Common myeloid progenitor, CD34-positive (primary cell): ENCODE measurements around the gene KLC3. TPM values are rescaled to one million over a fixed set of nuclear protein-coding genes. Genes with fewer than 3 reads are reported as not detected.

Experiments
- CTCF ChIA-PET: fragments of 350-600 bp; sonication (Branson Sonifier 250); formaldehyde crosslinking; loops from one replicate; lab custom pipeline; 2021; ENCODE audit warnings: antibody characterized with exemption; lab: Charles Lee
- POLR2A ChIA-PET: fragments of 350-600 bp; sonication (Branson Sonifier 250); formaldehyde crosslinking; loops from one replicate; lab custom pipeline; 2021; ENCODE audit warnings: antibody characterized with exemption; lab: Charles Lee
- DNase-seq, 3 donors: peaks; one replicate each; pipeline versions ENCODE4 v3.0.0 to v3.0.0-alpha.2; 2013
- H3K27ac ChIP-seq, 2 experiments: 1 replicate in 1 of 2; 2 replicates in 1 of 2; pipeline ENCODE4 v1.7.0; 2013; ENCODE audit warnings: inconsistent platforms in 2 of 2, low read length in 2 of 2, mild to moderate bottlenecking in 2 of 2, low read depth in 1 of 2, moderate library complexity in 1 of 2; ENCODE audit not compliant: severe bottlenecking in 2 of 2, insufficient read depth in 1 of 2, poor library complexity in 1 of 2
- H3K27me3 ChIP-seq, 5 experiments: replicated peaks in 2 of 5; 1 replicate in 3 of 5; 2 replicates in 2 of 5; pipeline versions ENCODE4 v1.6.1 to v1.7.0; 2013; ENCODE audit warnings: low read length in 4 of 5, mild to moderate bottlenecking in 2 of 5, moderate library complexity in 2 of 5, inconsistent platforms in 1 of 5; ENCODE audit not compliant: insufficient read depth in 5 of 5, control insufficient read depth in 4 of 5
- H3K36me3 ChIP-seq, 4 experiments: 1 replicate in 2 of 4; 2 replicates in 2 of 4; pipeline versions ENCODE4 v1.6.1 to v1.7.0; 2013; ENCODE audit warnings: low read length in 3 of 4, control low read depth in 1 of 4, mild to moderate bottlenecking in 1 of 4; ENCODE audit not compliant: control insufficient read depth in 4 of 4, insufficient read depth in 4 of 4
- H3K4me1 ChIP-seq, 4 experiments: 1 replicate in 3 of 4; 2 replicates in 1 of 4; pipeline versions ENCODE4 v1.6.1 to v1.7.1; 2013; ENCODE audit warnings: low read length in 3 of 4, mild to moderate bottlenecking in 3 of 4, control low read depth in 1 of 4, inconsistent platforms in 1 of 4, moderate library complexity in 1 of 4; ENCODE audit not compliant: control insufficient read depth in 4 of 4, insufficient read depth in 4 of 4; ENCODE audit errors: control extremely low read depth in 1 of 4
- H3K4me3 ChIP-seq, 7 experiments: 1 replicate in 4 of 7; 2 replicates in 3 of 7; pipeline versions ENCODE4 v1.5.1 to v1.7.0; 2013; ENCODE audit warnings: mild to moderate bottlenecking in 7 of 7, low read length in 6 of 7, moderate library complexity in 6 of 7, inconsistent platforms in 2 of 7, low read depth in 2 of 7, control low read depth in 1 of 7; ENCODE audit not compliant: insufficient read depth in 4 of 7, control insufficient read depth in 1 of 7; ENCODE audit errors: extremely low read depth in 1 of 7
- H3K9me3 ChIP-seq, 5 experiments: 1 replicate in 4 of 5; 2 replicates in 1 of 5; pipeline versions ENCODE4 v1.6.1 to v1.7.1; 2013; ENCODE audit warnings: low read length in 4 of 5, mild to moderate bottlenecking in 2 of 5, inconsistent platforms in 1 of 5, low read depth in 1 of 5, moderate library complexity in 1 of 5; ENCODE audit not compliant: control insufficient read depth in 4 of 5, insufficient read depth in 2 of 5; ENCODE audit errors: control extremely low read depth in 1 of 5
- WGBS: methylation state at CpG from one replicate; pipeline ENCODE4 v1.1.5; 2013; ENCODE audit not compliant: insufficient coverage; 5-methylcytosine and 5-hydroxymethylcytosine counted together
- polyA plus RNA-seq: library from polyadenylated mRNA; unstranded; fragments of 120-200 nt; gene quantifications from one replicate; pipeline ENCODE4 v1.2.1, GENCODE V29; 2013

The KLC3 gene
- polyA plus RNA-seq, result not detected

GRCh38 chr19:45340232-45340898 is at the start of gene KLC3:
TSS of gene KLC3 (plus strand) at chr19:45340750. CDS start at chr19:45345542, 4,792 bp downstream.
- ChIA-PET CTCF (interaction anchor here (0.7 to 3.3 kb wide), 4 partner anchors 54 to 138 kb away, joined by 3 to 19 read pairs (median 5); no protein-coding TSS in a partner anchor), POLR2A (no interaction called here)
- peaks cover 0 to 13% (median 7%) of the 10 kb centered on the region in 4 experiments for H3K4me1 ChIP-seq
- H3K27me3 ChIP-seq, result peaks cover 0 to 46% (median 16%) of the 10 kb centered on the region in 5 experiments
- H3K36me3 ChIP-seq, result no peaks in the 10 kb centered on the region
- WGBS, result 11% methylated on average over 49 of the region's 50 CpGs
- peak in 1 of 3 donors; percentile 14 for DNase-seq
- no peaks in the 10 kb centered on the region for H3K9me3 ChIP-seq
- H3K27ac ChIP-seq, result no peak within 1 kb of the TSS
- H3K4me3 ChIP-seq, result peak within 1 kb of the TSS in 5 of 7 experiments; percentile 7 to 48 (median 42)

GRCh38 chr19:45291834-45292233 is 48.7 kb upstream of the KLC3 start:
- Histone ChIP-seq H3K27ac (no peak overlapping the region), H3K27me3 (no peaks in the 10 kb centered on the region), H3K4me3 (no peak overlapping the region), H3K36me3 (peaks cover 7 to 59% (median 23%) of the 10 kb centered on the region in 4 experiments), H3K9me3 (peaks cover 0 to 6% (median 3%) of the 10 kb centered on the region in 5 experiments), H3K4me1 (no peaks in the 10 kb centered on the region)
- CTCF ChIA-PET, result no interaction called here
- POLR2A ChIA-PET, result no interaction called here
- 100% methylated on average over 1 of the region's 1 CpG for WGBS
- no peak for DNase-seq

GRCh38 chr19:45293682-45294081 is 46.9 kb upstream of the KLC3 start:
- POLR2A ChIA-PET, result no interaction called here

GRCh38 chr19:45294291-45295029 is 46.1 kb upstream of the KLC3 start:
- POLR2A ChIA-PET, result no interaction called here
- Histone ChIP-seq H3K4me1 (no peaks in the 10 kb centered on the region), H3K4me3 (no peak overlapping the region), H3K36me3 (peaks cover 7 to 57% (median 32%) of the 10 kb centered on the region in 4 experiments), H3K27ac (no peak overlapping the region), H3K27me3 (no peaks in the 10 kb centered on the region), H3K9me3 (peaks cover 0 to 6% (median 3%) of the 10 kb centered on the region in 5 experiments)
- DNase-seq, result no peak
- CTCF ChIA-PET, result no interaction called here
- 96% methylated on average over 4 of the region's 12 CpGs for WGBS

More at GRCh38 chr19:45293682-45294081, 46.9 kb upstream of the KLC3 start:
- Histone ChIP-seq H3K4me3 (no peak overlapping the region), H3K27ac (no peak overlapping the region), H3K9me3 (peaks cover 0 to 6% (median 3%) of the 10 kb centered on the region in 5 experiments), H3K4me1 (no peaks in the 10 kb centered on the region), H3K27me3 (no peaks in the 10 kb centered on the region), H3K36me3 (peaks cover 7 to 56% (median 28%) of the 10 kb centered on the region in 4 experiments)
- 97% methylated on average over 4 of the region's 4 CpGs for WGBS
- DNase-seq, result no peak
- CTCF ChIA-PET, result interaction anchor here (1.2 kb wide), 1 partner anchor 22 kb away, joined by 3 read pairs; no protein-coding TSS in a partner anchor

GRCh38 chr19:45295873-45296272 is 44.7 kb upstream of the KLC3 start:
- Histone ChIP-seq H3K27ac (no peak overlapping the region), H3K36me3 (peaks cover 7 to 58% (median 27%) of the 10 kb centered on the region in 4 experiments), H3K27me3 (no peaks in the 10 kb centered on the region), H3K4me1 (peaks cover 0 to 5% (median 0%) of the 10 kb centered on the region in 4 experiments), H3K4me3 (no peak overlapping the region), H3K9me3 (peaks cover 0 to 6% (median 3%) of the 10 kb centered on the region in 5 experiments)
- POLR2A ChIA-PET, result no interaction called here
- CTCF ChIA-PET, result no interaction called here
- no peak for DNase-seq

GRCh38 chr19:45296355-45296754 is 44.2 kb upstream of the KLC3 start:
- 97% methylated on average over 4 of the region's 4 CpGs for WGBS
- POLR2A ChIA-PET, result no interaction called here
- CTCF ChIA-PET, result no interaction called here
- Histone ChIP-seq H3K4me1 (peaks cover 0 to 5% (median 0%) of the 10 kb centered on the region in 4 experiments), H3K36me3 (peaks cover 7 to 55% (median 25%) of the 10 kb centered on the region in 4 experiments), H3K9me3 (peaks cover 0 to 6% (median 3%) of the 10 kb centered on the region in 5 experiments), H3K4me3 (no peak overlapping the region), H3K27me3 (no peaks in the 10 kb centered on the region), H3K27ac (no peak overlapping the region)
- peak in 2 of 3 donors; percentile 23 to 43 for DNase-seq
